A549 (cell line): ENCODE results near the gene AFF3. TPM values are rescaled to one million over a fixed set of nuclear protein-coding genes. Genes with fewer than 3 reads are reported as not detected.

Experiments
- ATAC-seq, 2 experiments: fragments of 200-7000 bp in 1 of 2; fragments of >200 bp in 1 of 2; cut with Nextera tagmentation in 1 of 2; cut with Tn5 transposase in 1 of 2; 3 replicates each; pipeline versions ENCODE4 v1.8.0 to v1.9.1; 2018 to 2020; ENCODE audit warnings: mild to moderate bottlenecking in 1 of 2, moderate library complexity in 1 of 2
- CTCF ChIA-PET: fragments of 300-600 bp; sonication (Branson Sonifier 250); formaldehyde crosslinking; extraction: SDS; loops from one replicate; lab custom pipeline; 2021; ENCODE audit warnings: antibody characterized with exemption, inconsistent platforms; lab: Yijun Ruan, JAX
- POLR2A ChIA-PET: fragments of 350-600 bp; formaldehyde crosslinking; extraction: SDS; loops from one replicate; lab custom pipeline; 2021; ENCODE audit warnings: antibody characterized with exemption, inconsistent platforms; lab: Yijun Ruan, JAX
- DNase-seq, 2 experiments: peaks; one replicate each; pipeline versions ENCODE4 v3.0.0 to v3.0.0-alpha.2; 2011 to 2016; ENCODE audit warnings: low read depth in 1 of 2, low spot score in 1 of 2
- FAIRE-seq: peaks from 2 replicates; lab custom pipeline; 2011; peaks lifted over from hg19 to GRCh38; lab: Jason Lieb, UNC
- H3K27ac ChIP-seq, 2 experiments: fragments of >200 bp; sonication (Bioruptor Twin); formaldehyde crosslinking; 3 replicates each; pipeline ENCODE4 v1.5.1; 2016 to 2017
- H3K4me1 ChIP-seq: fragments of >200 bp; sonication (Bioruptor Twin); formaldehyde crosslinking; 3 replicates; pipeline ENCODE4 v1.6.1; 2016
- H3K4me2 ChIP-seq: fragments of >200 bp; sonication (Bioruptor Twin); formaldehyde crosslinking; 3 replicates; pipeline ENCODE4 v1.6.1; 2016
- H3K4me3 ChIP-seq: fragments of >200 bp; sonication (Bioruptor Twin); formaldehyde crosslinking; 3 replicates; pipeline ENCODE4 v1.5.1; 2016
- H3K9me3 ChIP-seq: fragments of >200 bp; sonication (Bioruptor Twin); formaldehyde crosslinking; 3 replicates; pipeline ENCODE4 v1.6.1; 2016
- BHLHE40 ChIP-seq: IDR thresholded peaks from 2 replicates; pipeline ENCODE4 v1.6.1; 2012; ENCODE audit warnings: low read depth, low read length, inconsistent platforms
- CBX8 ChIP-seq: fragments of 200-600 bp; sonication (generic); IDR thresholded peaks from 2 replicates; pipeline ENCODE4 v1.6.1; 2016
- CEBPB ChIP-seq, 2 experiments: fragments of >200 bp in 1 of 2; sonication (Bioruptor Twin) in 1 of 2; formaldehyde crosslinking in 1 of 2; IDR thresholded peaks; 2 replicates each; pipeline ENCODE4 v1.6.1; 2012 to 2016
- CHD2 ChIP-seq: fragments of 150-350 bp; IDR thresholded peaks from 2 replicates; pipeline ENCODE4 v1.6.1; 2014; ENCODE audit warnings: low read length; ENCODE audit not compliant: partially characterized antibody
- CHD4 ChIP-seq: fragments of 200-600 bp; sonication (generic); IDR thresholded peaks from 2 replicates; pipeline ENCODE4 v1.6.1; 2016; ENCODE audit warnings: antibody characterized with exemption, mild to moderate bottlenecking, borderline replicate concordance
- EHF ChIP-seq: fragments of 250-450 bp; sonication (Bioruptor Pico); IDR thresholded peaks from 2 replicates; pipeline ENCODE4 v1.5.0; 2020; ENCODE audit warnings: mild to moderate bottlenecking
- EP300 ChIP-seq, 2 experiments: fragments of >200 bp; sonication (Bioruptor Twin); formaldehyde crosslinking; IDR thresholded peaks; 2 replicates in 1 of 2; 3 replicates in 1 of 2; pipeline ENCODE4 v1.6.1; 2016 to 2017
- ESRRA ChIP-seq: fragments of 150-350 bp; IDR thresholded peaks from 2 replicates; pipeline ENCODE4 v1.6.1; 2014; ENCODE audit warnings: mild to moderate bottlenecking, low read length, borderline replicate concordance
- FOSL2 ChIP-seq, 2 experiments: fragments of 450-650 bp in 1 of 2; fragments of >200 bp in 1 of 2; sonication (Bioruptor Twin) in 1 of 2; formaldehyde crosslinking; IDR thresholded peaks; 2 replicates each; pipeline versions ENCODE4 v1.5.0 to v1.6.1; 2016 to 2020; ENCODE audit warnings: mild to moderate bottlenecking in 1 of 2, moderate library complexity in 1 of 2
- GATA3 ChIP-seq: IDR thresholded peaks from 2 replicates; pipeline ENCODE4 v1.6.1; 2012; ENCODE audit warnings: borderline replicate concordance
- HDAC2 ChIP-seq: fragments of 200-600 bp; sonication (generic); IDR thresholded peaks from 2 replicates; pipeline ENCODE4 v1.6.1; 2016
- HOXA7 ChIP-seq: fragments of 250-450 bp; sonication (Bioruptor Pico); IDR thresholded peaks from 2 replicates; pipeline ENCODE4 v1.5.0; 2020; ENCODE audit warnings: mild to moderate bottlenecking, moderate library complexity
- HOXB5 ChIP-seq: fragments of 250-450 bp; sonication (Bioruptor Pico); IDR thresholded peaks from 2 replicates; pipeline ENCODE4 v1.5.0; 2020; ENCODE audit warnings: mild to moderate bottlenecking, moderate library complexity
- JUN ChIP-seq, 2 experiments: fragments of >200 bp; sonication (Bioruptor Twin); formaldehyde crosslinking; IDR thresholded peaks; 2 replicates in 1 of 2; 3 replicates in 1 of 2; pipeline ENCODE4 v1.6.1; 2016 to 2017
- JUNB ChIP-seq: fragments of >200 bp; sonication (Bioruptor Twin); formaldehyde crosslinking; IDR thresholded peaks from 2 replicates; pipeline ENCODE4 v1.6.1; 2016
- KDM1A ChIP-seq: fragments of 200-600 bp; sonication (generic); IDR thresholded peaks from 2 replicates; pipeline ENCODE4 v1.6.1; 2016; ENCODE audit warnings: low read depth, mild to moderate bottlenecking
- KDM5A ChIP-seq: fragments of 200-600 bp; sonication (generic); IDR thresholded peaks from 2 replicates; pipeline ENCODE4 v1.6.1; 2016; ENCODE audit warnings: antibody characterized with exemption, mild to moderate bottlenecking
- MAZ ChIP-seq: fragments of 150-350 bp; IDR thresholded peaks from 2 replicates; pipeline ENCODE4 v1.6.1; 2014; ENCODE audit warnings: antibody characterized with exemption, low read depth, low read length, borderline replicate concordance
- MYC ChIP-seq: IDR thresholded peaks from 2 replicates; pipeline ENCODE4 v1.6.1; 2012; ENCODE audit warnings: mild to moderate bottlenecking, inconsistent platforms, low read length, improper control_type of control experiment, borderline replicate concordance
- RAD21 ChIP-seq, 2 experiments: fragments of >200 bp in 1 of 2; sonication (Bioruptor Twin) in 1 of 2; formaldehyde crosslinking in 1 of 2; IDR thresholded peaks in 1 of 2; conservative IDR thresholded peaks in 1 of 2; 2 replicates in 1 of 2; 3 replicates in 1 of 2; pipeline ENCODE4 v1.6.1; 2012 to 2018; ENCODE audit warnings: inconsistent platforms in 1 of 2
- SREBF2 ChIP-seq: fragments of 450-650 bp; IDR thresholded peaks from 2 replicates; pipeline ENCODE4 v1.6.1; 2014; ENCODE audit warnings: mild to moderate bottlenecking, moderate library complexity
- TFCP2L1 ChIP-seq: fragments of 250-450 bp; sonication (Bioruptor Pico); IDR thresholded peaks from 2 replicates; pipeline ENCODE4 v1.5.0; 2021; ENCODE audit warnings: mild to moderate bottlenecking
- TP53 ChIP-seq: fragments of 250-450 bp; sonication (Bioruptor Pico); IDR thresholded peaks from 2 replicates; pipeline ENCODE4 v1.5.0; 2021; ENCODE audit warnings: mild to moderate bottlenecking, moderate library complexity
- ZC3H11A ChIP-seq: fragments of 450-650 bp; IDR thresholded peaks from 2 replicates; pipeline ENCODE4 v1.6.1; 2014; ENCODE audit warnings: antibody characterized with exemption, mild to moderate bottlenecking
- ZSCAN20 ChIP-seq: fragments of 250-450 bp; sonication (Bioruptor Pico); IDR thresholded peaks from 2 replicates; pipeline ENCODE4 v1.8.0; 2022; ENCODE audit warnings: mild to moderate bottlenecking, moderate library complexity
- WGBS: methylation state at CpG from one replicate; pipeline ENCODE4 v1.1.6; 2017; ENCODE audit errors: missing lambda C conversion rate; 5-methylcytosine and 5-hydroxymethylcytosine counted together
- polyA plus RNA-seq, 4 experiments: library from polyadenylated mRNA; depleted of rRNA in 3 of 4; stranded (reverse); fragments of >200 nt; fragmentation: RNase III in 1 of 4; extraction: RNeasy Plus Mini Kit Qiagen cat#74134 plus additional on column Dnase treatment in 1 of 4; gene quantifications; 2 replicates in 3 of 4; 3 replicates in 1 of 4; pipeline ENCODE4 v1.2.3, GENCODE V29; 2011 to 2017
- TF ChIP-seq, protein P1 (sequence below): fragments of >200 bp; sonication (Bioruptor Twin); formaldehyde crosslinking; IDR thresholded peaks from 3 replicates; pipeline ENCODE4 v1.5.1; 2016
- TF ChIP-seq, protein P2 (sequence below): fragments of 250-450 bp; sonication (Bioruptor Pico); IDR thresholded peaks from 2 replicates; pipeline ENCODE4 v1.5.0; 2020; ENCODE audit warnings: low read depth, mild to moderate bottlenecking, moderate library complexity
- TF ChIP-seq, protein P3 (sequence below): fragments of >200 bp; sonication (Bioruptor Twin); formaldehyde crosslinking; IDR thresholded peaks from 2 replicates; pipeline ENCODE4 v1.6.1; 2016

Gene AFF3
- polyA plus RNA-seq, 2 of the 4 experiments (the other 2 are of a cell fraction): not detected

DNA sequence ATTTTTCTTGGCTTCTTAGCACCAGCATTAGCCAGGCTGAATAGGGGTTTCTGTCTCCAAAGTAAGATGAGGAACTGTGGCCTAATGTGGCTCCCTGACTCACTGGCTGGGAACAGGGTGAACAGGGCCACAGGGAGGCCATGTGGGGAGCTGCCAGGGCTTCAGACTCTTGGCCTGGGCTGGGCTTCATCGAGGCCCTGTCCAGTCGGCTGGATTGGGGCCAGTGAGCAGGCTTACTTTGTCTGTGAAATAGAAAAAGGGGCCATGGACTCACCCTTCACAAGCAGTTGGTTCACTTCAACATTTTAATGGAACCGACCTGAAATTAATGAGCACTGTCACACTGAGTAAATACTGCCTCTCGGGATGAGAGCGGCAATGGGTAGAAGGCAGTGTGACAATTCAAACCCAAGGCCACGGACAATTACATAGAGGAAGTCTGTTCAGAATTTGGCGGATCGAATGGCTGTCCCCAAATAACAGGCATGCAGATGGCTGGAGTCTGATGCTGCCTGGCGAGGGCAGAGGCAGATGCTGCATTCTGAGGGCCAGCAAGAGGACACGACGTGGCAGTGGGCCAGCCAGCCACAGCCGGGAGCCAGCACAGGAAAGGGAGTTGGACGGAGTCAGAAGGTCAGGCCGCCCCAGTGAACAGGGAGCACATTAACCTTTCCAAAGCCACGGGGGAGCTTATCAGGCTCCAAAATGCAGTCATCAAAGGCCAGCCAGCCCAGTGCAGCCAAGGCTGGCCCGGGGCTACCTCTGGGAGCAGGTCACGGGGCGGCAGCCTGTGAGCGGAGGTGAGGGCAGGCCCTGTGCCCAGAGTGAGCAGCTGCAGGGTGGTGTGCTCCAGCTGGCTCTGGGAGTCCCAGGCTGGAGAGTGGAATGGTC lies 506.0 kb downstream of the AFF3 start:
- no peak overlapping the region for H3K27ac ChIP-seq
- WGBS: 46% methylated on average over 19 of the region's 19 CpGs
- TF ChIP-seq KDM1A: no peak
- TF ChIP-seq ZC3H11A: no peak
- no peak for TF ChIP-seq EHF (CRISPR knock-in tag)
- TF ChIP-seq HOXA7 (CRISPR knock-in tag): no peak
- no peak for TF ChIP-seq HDAC2
- TF ChIP-seq ZSCAN20 (CRISPR knock-in tag): no peak
- no peak for TF ChIP-seq GATA3
- TF ChIP-seq CBX8: no peak
- TF ChIP-seq, protein P1, sequence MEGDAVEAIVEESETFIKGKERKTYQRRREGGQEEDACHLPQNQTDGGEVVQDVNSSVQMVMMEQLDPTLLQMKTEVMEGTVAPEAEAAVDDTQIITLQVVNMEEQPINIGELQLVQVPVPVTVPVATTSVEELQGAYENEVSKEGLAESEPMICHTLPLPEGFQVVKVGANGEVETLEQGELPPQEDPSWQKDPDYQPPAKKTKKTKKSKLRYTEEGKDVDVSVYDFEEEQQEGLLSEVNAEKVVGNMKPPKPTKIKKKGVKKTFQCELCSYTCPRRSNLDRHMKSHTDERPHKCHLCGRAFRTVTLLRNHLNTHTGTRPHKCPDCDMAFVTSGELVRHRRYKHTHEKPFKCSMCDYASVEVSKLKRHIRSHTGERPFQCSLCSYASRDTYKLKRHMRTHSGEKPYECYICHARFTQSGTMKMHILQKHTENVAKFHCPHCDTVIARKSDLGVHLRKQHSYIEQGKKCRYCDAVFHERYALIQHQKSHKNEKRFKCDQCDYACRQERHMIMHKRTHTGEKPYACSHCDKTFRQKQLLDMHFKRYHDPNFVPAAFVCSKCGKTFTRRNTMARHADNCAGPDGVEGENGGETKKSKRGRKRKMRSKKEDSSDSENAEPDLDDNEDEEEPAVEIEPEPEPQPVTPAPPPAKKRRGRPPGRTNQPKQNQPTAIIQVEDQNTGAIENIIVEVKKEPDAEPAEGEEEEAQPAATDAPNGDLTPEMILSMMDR: no peak
- TF ChIP-seq BHLHE40: no peak
- TF ChIP-seq ESRRA: no peak
- TF ChIP-seq, protein P2, sequence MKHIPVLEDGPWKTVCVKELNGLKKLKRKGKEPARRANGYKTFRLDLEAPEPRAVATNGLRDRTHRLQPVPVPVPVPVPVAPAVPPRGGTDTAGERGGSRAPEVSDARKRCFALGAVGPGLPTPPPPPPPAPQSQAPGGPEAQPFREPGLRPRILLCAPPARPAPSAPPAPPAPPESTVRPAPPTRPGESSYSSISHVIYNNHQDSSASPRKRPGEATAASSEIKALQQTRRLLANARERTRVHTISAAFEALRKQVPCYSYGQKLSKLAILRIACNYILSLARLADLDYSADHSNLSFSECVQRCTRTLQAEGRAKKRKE (CRISPR knock-in tag): no peak
- no peak for TF ChIP-seq CHD4
- TF ChIP-seq CHD2: no peak
- TF ChIP-seq SREBF2: no peak
- TF ChIP-seq RAD21 (conservative IDR thresholded peaks at IDR 0.05 in 1 of 2, IDR thresholded peaks at IDR 0.05 in 1 of 2): no peak
- H3K4me1 ChIP-seq: no peaks in the 10 kb centered on the region
- FAIRE-seq (no peak), DNase-seq (no peak), ATAC-seq (no peak)
- ChIA-PET POLR2A (no interaction called here), CTCF (no interaction called here)
- no peak overlapping the region for H3K4me3 ChIP-seq
- no peak overlapping the region for H3K4me2 ChIP-seq
- peaks cover 9% of the 10 kb centered on the region; the same call in 2 of the 3 replicates for H3K9me3 ChIP-seq

DNA sequence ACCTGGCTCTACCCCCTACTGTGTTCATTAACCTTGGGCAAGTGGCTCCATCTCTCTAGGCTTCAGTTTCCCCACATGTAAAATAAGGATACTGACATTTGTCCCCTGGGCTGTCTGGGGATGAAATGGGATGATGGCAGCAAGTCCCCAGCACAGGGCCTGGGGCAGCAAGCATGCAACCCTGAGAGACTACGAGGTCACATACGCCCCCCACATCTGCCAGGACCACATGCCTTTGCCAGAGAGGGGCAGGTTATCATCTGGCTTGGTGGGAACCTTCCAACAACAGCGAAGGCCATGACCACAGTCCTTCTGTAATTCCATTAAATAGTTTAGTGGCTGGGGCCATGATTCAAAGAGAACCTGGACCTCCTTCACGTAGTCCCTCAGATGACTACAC lies 506.7 kb downstream of the AFF3 start:
- no peak for FAIRE-seq
- ChIA-PET CTCF (no interaction called here), POLR2A (no interaction called here)
- no peak overlapping the region for H3K4me3 ChIP-seq
- no peak for ATAC-seq
- DNase-seq: no peak
- no peaks in the 10 kb centered on the region for H3K4me1 ChIP-seq
- H3K4me2 ChIP-seq: no peak overlapping the region
- peaks cover 10% of the 10 kb centered on the region; the same call in 2 of the 3 replicates for H3K9me3 ChIP-seq
- H3K27ac ChIP-seq: no peak overlapping the region
- TF ChIP-seq TP53: no peak
- TF ChIP-seq KDM5A: no peak
- TF ChIP-seq MYC: no peak
- no peak for TF ChIP-seq TFCP2L1
- TF ChIP-seq FOSL2 (IDR thresholded peaks at IDR 0.05): no peak
- no peak for TF ChIP-seq FOSL2 (CRISPR knock-in tag; IDR thresholded peaks at IDR 0.05)
- no peak for TF ChIP-seq CEBPB (IDR thresholded peaks at IDR 0.05)
- no peak for TF ChIP-seq JUN (IDR thresholded peaks at IDR 0.05)
- TF ChIP-seq HOXB5 (CRISPR knock-in tag): no peak
- TF ChIP-seq CHD4: no peak
- TF ChIP-seq RAD21 (conservative IDR thresholded peaks at IDR 0.05 in 1 of 2, IDR thresholded peaks at IDR 0.05 in 1 of 2): no peak
- no peak for TF ChIP-seq JUNB
- TF ChIP-seq EP300 (IDR thresholded peaks at IDR 0.05): no peak
- no peak for TF ChIP-seq MAZ
- TF ChIP-seq, protein P3, sequence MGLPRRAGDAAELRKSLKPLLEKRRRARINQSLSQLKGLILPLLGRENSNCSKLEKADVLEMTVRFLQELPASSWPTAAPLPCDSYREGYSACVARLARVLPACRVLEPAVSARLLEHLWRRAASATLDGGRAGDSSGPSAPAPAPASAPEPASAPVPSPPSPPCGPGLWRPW: no peak
- 34% methylated on average over 4 of the region's 4 CpGs for WGBS
